ENCODE data around the gene SLC9A9. TPM values are rescaled to one million over a fixed set of nuclear protein-coding genes. Genes with fewer than 3 reads are reported as not detected.

Gene SLC9A9
- total and polyA plus RNA-seq, 7 experiments from 2014 or later = 9.3 to 23.1 (median 16.6) TPM

- ATAC-seq (no peak), DNase-seq (no peak)
- intact Hi-C loops (cut with micrococcal nuclease) = no loop called here
- ChIA-PET POLR2A (no interaction called here), CTCF (no interaction called here)
- no peaks in the 10 kb centered on the region for H3K4me1 ChIP-seq (ENCODE audit: control insufficient read depth in 2 of 2, insufficient read depth in 2 of 2, low read length in 2 of 2)
- Mint-ChIP-seq H3K36me3 (peaks cover 1 to 20% (median 11%) of the 10 kb centered on the region in 5 donors), H3K9me3 (peaks cover 0 to 6% (median 3%) of the 10 kb centered on the region in 11 donors), H3K4me3 (no peak overlapping the region), H3K27me3 (no peaks in the 10 kb centered on the region), H3K27ac (no peak overlapping the region), H3K4me1 (peaks cover 0 to 8% (median 2%) of the 10 kb centered on the region in 7 donors)
- no peaks in the 10 kb centered on the region for H3K36me3 ChIP-seq (ENCODE audit: control insufficient read depth in 2 of 3, insufficient read depth in 3 of 3, low read length in 3 of 3)
- no peak overlapping the region for H3K4me3 ChIP-seq (ENCODE audit: low read length)
- H3K27ac ChIP-seq (ENCODE audit: low read depth, low read length) = no peak overlapping the region
- no peaks in the 10 kb centered on the region for H3K27me3 ChIP-seq (ENCODE audit: control insufficient read depth in 2 of 2, insufficient read depth in 2 of 2, low read length in 2 of 2)
- no peaks in the 10 kb centered on the region for H3K9me3 ChIP-seq (ENCODE audit: control insufficient read depth in 2 of 3, low read length in 3 of 3)
Observed at GRCh38 chr3:143384076-143384475, 464.2 kb downstream of the SLC9A9 start.

- H3K36me3 ChIP-seq (ENCODE audit: control insufficient read depth in 2 of 3, insufficient read depth in 3 of 3, low read length in 3 of 3) = no peaks in the 10 kb centered on the region
- intact Hi-C loops (cut with micrococcal nuclease) = no loop called here
- H3K27me3 ChIP-seq (ENCODE audit: control insufficient read depth in 2 of 2, insufficient read depth in 2 of 2, low read length in 2 of 2) = no peaks in the 10 kb centered on the region
- no peak overlapping the region for H3K27ac ChIP-seq (ENCODE audit: low read depth, low read length)
- H3K4me1 ChIP-seq (ENCODE audit: control insufficient read depth in 2 of 2, insufficient read depth in 2 of 2, low read length in 2 of 2) = peaks cover 0 to 2% of the 10 kb centered on the region in 2 donors
- H3K36me3 Mint-ChIP-seq = peaks cover 1 to 20% (median 11%) of the 10 kb centered on the region in 5 donors
- H3K27ac Mint-ChIP-seq = peak overlapping the region in 1 of 9 donors; percentile 34
- no peaks in the 10 kb centered on the region for H3K27me3 Mint-ChIP-seq
- no peak overlapping the region for H3K4me3 Mint-ChIP-seq
- peaks cover under 1 to 12% (median 8%) of the 10 kb centered on the region in 7 donors for H3K4me1 Mint-ChIP-seq
- DNase-seq = no peak
- ChIA-PET POLR2A (no interaction called here), CTCF (no interaction called here)
- no peak overlapping the region for H3K4me3 ChIP-seq (ENCODE audit: low read length)
- H3K9me3 Mint-ChIP-seq = peaks cover 0 to 6% (median 3%) of the 10 kb centered on the region in 11 donors
- no peaks in the 10 kb centered on the region for H3K9me3 ChIP-seq (ENCODE audit: control insufficient read depth in 2 of 3, low read length in 3 of 3)
- no peak for ATAC-seq
Observed at GRCh38 chr3:143383421-143383820, 464.8 kb downstream of the SLC9A9 start.

- ChIA-PET CTCF (no interaction called here), POLR2A (no interaction called here)
- peaks cover 1 to 22% (median 11%) of the 10 kb centered on the region in 5 donors for H3K36me3 Mint-ChIP-seq
- no peak for DNase-seq
- Histone ChIP-seq H3K4me3 (ENCODE audit: low read length) (no peak overlapping the region), H3K27ac (ENCODE audit: low read depth, low read length) (no peak overlapping the region), H3K4me1 (ENCODE audit: control insufficient read depth in 2 of 2, insufficient read depth in 2 of 2, low read length in 2 of 2) (peaks cover 0 to 6% of the 10 kb centered on the region in 2 donors), H3K27me3 (ENCODE audit: control insufficient read depth in 2 of 2, insufficient read depth in 2 of 2, low read length in 2 of 2) (no peaks in the 10 kb centered on the region), H3K36me3 (ENCODE audit: control insufficient read depth in 2 of 3, insufficient read depth in 3 of 3, low read length in 3 of 3) (no peaks in the 10 kb centered on the region), H3K9me3 (ENCODE audit: control insufficient read depth in 2 of 3, low read length in 3 of 3) (no peaks in the 10 kb centered on the region)
- H3K27ac Mint-ChIP-seq = peak overlapping the region in 1 of 9 donors; percentile 34
- ATAC-seq = no peak
- H3K4me3 Mint-ChIP-seq = no peak overlapping the region
- intact Hi-C loops (cut with micrococcal nuclease) = no loop called here
- H3K4me1 Mint-ChIP-seq = peaks cover 3 to 16% (median 14%) of the 10 kb centered on the region in 7 donors
- peaks cover 0 to 6% (median 3%) of the 10 kb centered on the region in 11 donors for H3K9me3 Mint-ChIP-seq
- no peaks in the 10 kb centered on the region for H3K27me3 Mint-ChIP-seq
Observed at GRCh38 chr3:143382816-143383215, 465.5 kb downstream of the SLC9A9 start.

- no peak for ATAC-seq
- no peak overlapping the region for H3K27ac Mint-ChIP-seq
- POLR2A ChIA-PET = no interaction called here
Observed at GRCh38 chr3:143380449-143380848, 467.8 kb downstream of the SLC9A9 start.

GRCh38 chr3:143375698-143376097 is 472.6 kb downstream of the SLC9A9 start:
- Mint-ChIP-seq H3K36me3 (peaks cover 0 to 24% (median 2%) of the 10 kb centered on the region in 5 donors), H3K9me3 (peaks cover 0 to 5% (median 0%) of the 10 kb centered on the region in 11 donors), H3K27ac (no peak overlapping the region), H3K4me3 (no peak overlapping the region), H3K27me3 (no peaks in the 10 kb centered on the region), H3K4me1 (peaks cover 3 to 18% (median 15%) of the 10 kb centered on the region in 7 donors)
- peaks cover 0 to 6% of the 10 kb centered on the region in 2 donors for H3K4me1 ChIP-seq (ENCODE audit: control insufficient read depth in 2 of 2, insufficient read depth in 2 of 2, low read length in 2 of 2)
- no peaks in the 10 kb centered on the region for H3K36me3 ChIP-seq (ENCODE audit: control insufficient read depth in 2 of 3, insufficient read depth in 3 of 3, low read length in 3 of 3)
- no peak overlapping the region for H3K4me3 ChIP-seq (ENCODE audit: low read length)
- H3K9me3 ChIP-seq (ENCODE audit: control insufficient read depth in 2 of 3, low read length in 3 of 3) = no peaks in the 10 kb centered on the region
- no peak overlapping the region for H3K27ac ChIP-seq (ENCODE audit: low read depth, low read length)
- POLR2A ChIA-PET = no interaction called here
- DNase-seq (no peak), ATAC-seq (no peak)
- CTCF ChIA-PET = interaction anchor here (0.9 kb wide), 1 partner anchor 13 kb away, joined by 3 read pairs; no protein-coding TSS in a partner anchor
- no peaks in the 10 kb centered on the region for H3K27me3 ChIP-seq (ENCODE audit: control insufficient read depth in 2 of 2, insufficient read depth in 2 of 2, low read length in 2 of 2)
- intact Hi-C loops (cut with micrococcal nuclease) = no loop called here

More at GRCh38 chr3:143380449-143380848, 467.8 kb downstream of the SLC9A9 start:
- DNase-seq = no peak
- Histone ChIP-seq H3K27ac (ENCODE audit: low read depth, low read length) (no peak overlapping the region), H3K4me3 (ENCODE audit: low read length) (no peak overlapping the region), H3K9me3 (ENCODE audit: control insufficient read depth in 2 of 3, low read length in 3 of 3) (no peaks in the 10 kb centered on the region), H3K27me3 (ENCODE audit: control insufficient read depth in 2 of 2, insufficient read depth in 2 of 2, low read length in 2 of 2) (no peaks in the 10 kb centered on the region), H3K36me3 (ENCODE audit: control insufficient read depth in 2 of 3, insufficient read depth in 3 of 3, low read length in 3 of 3) (no peaks in the 10 kb centered on the region), H3K4me1 (ENCODE audit: control insufficient read depth in 2 of 2, insufficient read depth in 2 of 2, low read length in 2 of 2) (peaks cover 0 to 6% of the 10 kb centered on the region in 2 donors)
- Mint-ChIP-seq H3K4me1 (peaks cover 3 to 18% (median 14%) of the 10 kb centered on the region in 7 donors), H3K9me3 (peaks cover 0 to 6% (median 3%) of the 10 kb centered on the region in 11 donors), H3K36me3 (peaks cover 1 to 32% (median 11%) of the 10 kb centered on the region in 5 donors), H3K4me3 (no peak overlapping the region), H3K27me3 (no peaks in the 10 kb centered on the region)
- intact Hi-C loops (cut with micrococcal nuclease) = no loop called here
- CTCF ChIA-PET = no interaction called here

- no peak for DNase-seq
- Mint-ChIP-seq H3K4me1 (peaks cover 12 to 29% (median 26%) of the 10 kb centered on the region in 7 donors), H3K4me3 (no peak overlapping the region), H3K27me3 (no peaks in the 10 kb centered on the region), H3K36me3 (peaks cover 0 to 9% (median 1%) of the 10 kb centered on the region in 5 donors), H3K27ac (peak overlapping the region in 1 of 9 donors; percentile 17), H3K9me3 (no peaks in the 10 kb centered on the region)
- CTCF ChIA-PET = no interaction called here
- no peak overlapping the region for H3K27ac ChIP-seq (ENCODE audit: low read depth, low read length)
- no peak overlapping the region for H3K4me3 ChIP-seq (ENCODE audit: low read length)
- no peaks in the 10 kb centered on the region for H3K36me3 ChIP-seq (ENCODE audit: control insufficient read depth in 2 of 3, insufficient read depth in 3 of 3, low read length in 3 of 3)
- no peaks in the 10 kb centered on the region for H3K9me3 ChIP-seq (ENCODE audit: control insufficient read depth in 2 of 3, low read length in 3 of 3)
- ATAC-seq = no peak
- peaks cover 0 to 10% of the 10 kb centered on the region in 2 donors for H3K4me1 ChIP-seq (ENCODE audit: control insufficient read depth in 2 of 2, insufficient read depth in 2 of 2, low read length in 2 of 2)
- no peaks in the 10 kb centered on the region for H3K27me3 ChIP-seq (ENCODE audit: control insufficient read depth in 2 of 2, insufficient read depth in 2 of 2, low read length in 2 of 2)
- intact Hi-C loops (cut with micrococcal nuclease) = no loop called here
- POLR2A ChIA-PET = interaction anchor here (0.6 kb wide), 1 partner anchor 21 kb away, joined by 3 read pairs; no protein-coding TSS in a partner anchor
Observed at GRCh38 chr3:143367171-143367570, 481.1 kb downstream of the SLC9A9 start.

GRCh38 chr3:143366672-143367071 is 481.6 kb downstream of the SLC9A9 start:
- CTCF ChIA-PET = no interaction called here

More at GRCh38 chr3:143366672-143367071, 481.6 kb downstream of the SLC9A9 start:
- peak overlapping the region in 1 of 9 donors; percentile 17 for H3K27ac Mint-ChIP-seq
- peaks cover 17 to 34% (median 31%) of the 10 kb centered on the region in 7 donors for H3K4me1 Mint-ChIP-seq
- no peak overlapping the region for H3K4me3 Mint-ChIP-seq
- H3K27me3 ChIP-seq (ENCODE audit: control insufficient read depth in 2 of 2, insufficient read depth in 2 of 2, low read length in 2 of 2) = no peaks in the 10 kb centered on the region
- peaks cover 0 to 15% of the 10 kb centered on the region in 2 donors for H3K4me1 ChIP-seq (ENCODE audit: control insufficient read depth in 2 of 2, insufficient read depth in 2 of 2, low read length in 2 of 2)
- no peaks in the 10 kb centered on the region for H3K9me3 ChIP-seq (ENCODE audit: control insufficient read depth in 2 of 3, low read length in 3 of 3)
- H3K36me3 ChIP-seq (ENCODE audit: control insufficient read depth in 2 of 3, insufficient read depth in 3 of 3, low read length in 3 of 3) = no peaks in the 10 kb centered on the region
- H3K4me3 ChIP-seq (ENCODE audit: low read length) = no peak overlapping the region
- intact Hi-C loops (cut with micrococcal nuclease) = no loop called here
- POLR2A ChIA-PET = interaction anchor here (0.6 kb wide), 1 partner anchor 21 kb away, joined by 3 read pairs; no protein-coding TSS in a partner anchor
- H3K27me3 Mint-ChIP-seq = no peaks in the 10 kb centered on the region
- no peak overlapping the region for H3K27ac ChIP-seq (ENCODE audit: low read depth, low read length)
- peaks cover 0 to 9% (median 2%) of the 10 kb centered on the region in 5 donors for H3K36me3 Mint-ChIP-seq
- no peaks in the 10 kb centered on the region for H3K9me3 Mint-ChIP-seq
- ATAC-seq = no peak
- no peak for DNase-seq
